AG09309 (cell line): ENCODE results near the gene FAM124A.
A peak's percentile ranks its signal among the peaks of the same experiment; 100 is the strongest.

ENCODE experiments used
- DNase-seq: peaks from one replicate; pipeline ENCODE4 v3.0.0-alpha.2; 2010; ENCODE audit warnings: low read depth
- H3K4me3 ChIP-seq: 2 replicates; pipeline ENCODE4 v1.5.1; 2011; ENCODE audit warnings: mild to moderate bottlenecking, low read depth, low read length, moderate library complexity; ENCODE audit not compliant: control insufficient read depth
- TF ChIP-seq, protein P1 (sequence below): IDR thresholded peaks from 2 replicates; pipeline ENCODE4 v1.5.1; 2011; ENCODE audit warnings: mild to moderate bottlenecking, low read depth, low read length, inconsistent platforms; ENCODE audit not compliant: insufficient read depth, control insufficient read depth; ENCODE audit errors: missing control alignments

The FAM124A gene

DNA sequence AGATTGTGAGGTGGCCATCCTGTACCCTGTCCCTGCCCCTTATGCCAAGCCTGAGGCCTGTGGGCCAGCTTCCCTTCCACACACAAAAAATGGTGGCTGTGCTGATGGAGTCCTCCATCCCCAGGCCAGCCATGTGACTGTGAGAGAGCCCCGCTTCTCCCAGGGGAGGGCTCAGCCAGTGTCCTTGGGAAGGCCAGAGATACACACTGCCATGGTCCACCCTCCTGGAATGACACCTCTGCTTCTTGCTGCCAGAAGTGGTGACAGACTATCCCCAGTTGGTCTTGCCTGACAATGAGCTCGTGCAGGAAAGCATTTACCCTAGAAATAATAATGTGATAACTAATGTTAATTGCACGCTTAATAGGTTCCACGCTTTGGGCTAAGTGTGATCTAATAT, 38.0 kb downstream of the FAM124A start:
- no peak overlapping the region for H3K4me3 ChIP-seq
- TF ChIP-seq, protein P1, sequence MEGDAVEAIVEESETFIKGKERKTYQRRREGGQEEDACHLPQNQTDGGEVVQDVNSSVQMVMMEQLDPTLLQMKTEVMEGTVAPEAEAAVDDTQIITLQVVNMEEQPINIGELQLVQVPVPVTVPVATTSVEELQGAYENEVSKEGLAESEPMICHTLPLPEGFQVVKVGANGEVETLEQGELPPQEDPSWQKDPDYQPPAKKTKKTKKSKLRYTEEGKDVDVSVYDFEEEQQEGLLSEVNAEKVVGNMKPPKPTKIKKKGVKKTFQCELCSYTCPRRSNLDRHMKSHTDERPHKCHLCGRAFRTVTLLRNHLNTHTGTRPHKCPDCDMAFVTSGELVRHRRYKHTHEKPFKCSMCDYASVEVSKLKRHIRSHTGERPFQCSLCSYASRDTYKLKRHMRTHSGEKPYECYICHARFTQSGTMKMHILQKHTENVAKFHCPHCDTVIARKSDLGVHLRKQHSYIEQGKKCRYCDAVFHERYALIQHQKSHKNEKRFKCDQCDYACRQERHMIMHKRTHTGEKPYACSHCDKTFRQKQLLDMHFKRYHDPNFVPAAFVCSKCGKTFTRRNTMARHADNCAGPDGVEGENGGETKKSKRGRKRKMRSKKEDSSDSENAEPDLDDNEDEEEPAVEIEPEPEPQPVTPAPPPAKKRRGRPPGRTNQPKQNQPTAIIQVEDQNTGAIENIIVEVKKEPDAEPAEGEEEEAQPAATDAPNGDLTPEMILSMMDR: no peak
- no peak for DNase-seq

DNA sequence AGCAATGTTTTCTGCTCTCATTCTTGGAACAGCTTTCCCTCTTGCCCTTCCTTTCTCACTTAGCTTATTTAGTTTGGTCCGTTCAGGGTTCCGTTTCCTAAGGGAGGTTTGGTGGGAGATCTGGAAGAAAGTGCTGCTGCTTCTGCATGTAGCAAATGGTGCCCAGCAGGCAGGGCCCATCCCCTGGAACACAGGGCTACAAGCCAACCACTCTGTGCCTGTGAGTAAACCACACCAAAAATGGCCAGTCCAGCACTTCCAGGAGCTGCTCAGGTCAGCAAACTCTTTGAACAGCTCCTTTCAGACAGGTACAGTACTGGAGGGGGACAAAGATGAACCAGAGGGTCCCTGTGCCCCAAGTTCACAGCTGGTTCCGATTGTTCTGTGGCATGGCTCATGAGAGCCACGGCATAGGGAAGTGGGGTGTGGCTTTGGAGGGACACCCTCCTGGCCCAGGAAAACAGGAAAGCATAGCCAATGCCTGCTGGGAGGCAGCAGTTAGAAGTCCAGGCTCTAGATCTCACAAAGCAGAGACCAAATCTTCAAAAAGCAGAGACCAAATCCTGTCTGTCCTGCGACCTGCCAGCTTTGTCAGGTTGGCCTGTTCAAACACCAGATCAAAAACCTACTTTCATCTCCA, 39.5 kb downstream of the FAM124A start:
- TF ChIP-seq, protein P1: no peak
- no peak overlapping the region for H3K4me3 ChIP-seq
- no peak for DNase-seq

DNA sequence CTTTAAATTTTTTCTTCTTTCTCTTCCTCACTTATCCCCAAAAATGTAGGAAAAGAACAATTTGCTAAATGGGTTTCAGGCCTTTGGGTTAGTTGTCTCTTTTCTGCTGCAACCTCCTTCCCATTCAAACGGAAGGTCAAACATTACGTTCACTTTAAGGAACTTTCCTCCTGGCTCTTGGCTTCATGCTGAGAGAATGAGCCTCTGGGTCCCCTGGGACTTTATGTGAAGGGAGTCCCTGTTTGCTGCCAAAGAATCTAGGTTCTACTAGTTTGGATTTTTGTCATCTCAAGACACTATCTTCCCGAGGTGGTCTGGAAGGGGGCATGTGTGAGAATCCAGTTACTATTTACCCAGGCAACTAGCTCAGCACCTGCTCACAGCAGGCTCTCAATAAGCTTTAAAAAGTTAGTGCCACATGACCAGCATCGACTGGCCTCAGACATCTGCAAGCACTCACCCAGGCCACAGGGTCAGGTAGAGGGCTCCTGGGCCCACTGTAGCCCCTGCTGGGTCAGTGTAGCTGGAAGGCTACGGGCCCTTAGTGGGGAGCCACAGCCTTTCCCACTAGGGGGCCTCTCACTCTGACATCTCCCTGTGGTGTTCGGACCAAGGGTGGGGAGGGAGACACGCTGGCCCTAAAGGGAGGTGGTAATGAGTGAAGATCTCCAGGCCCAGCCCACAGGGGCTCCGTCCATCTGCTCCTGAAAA, 40.5 kb downstream of the FAM124A start:
- TF ChIP-seq, protein P1: peak; percentile 20
- DNase-seq: no peak
- no peak overlapping the region for H3K4me3 ChIP-seq

DNA sequence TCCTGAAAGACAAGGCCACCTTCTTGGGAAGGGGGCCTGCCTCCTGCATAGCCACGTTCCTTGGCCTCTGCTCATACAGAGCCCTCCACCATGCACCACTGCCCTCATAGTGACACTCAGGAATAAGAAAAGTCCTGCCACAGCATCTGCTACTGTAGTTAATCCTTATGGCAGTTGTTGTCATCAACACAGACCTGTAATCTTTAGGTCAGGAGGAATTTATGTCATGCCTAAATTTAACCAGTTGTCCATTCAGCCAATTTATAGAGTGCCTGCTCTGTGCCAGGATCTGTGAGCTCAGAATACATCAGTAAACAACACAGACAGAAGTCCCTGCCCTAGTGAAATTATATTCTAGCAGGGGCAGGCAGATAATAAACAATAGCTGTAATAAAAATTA, 44.4 kb downstream of the FAM124A start:
- no peak overlapping the region for H3K4me3 ChIP-seq
- DNase-seq: no peak
- TF ChIP-seq, protein P1: no peak

DNA sequence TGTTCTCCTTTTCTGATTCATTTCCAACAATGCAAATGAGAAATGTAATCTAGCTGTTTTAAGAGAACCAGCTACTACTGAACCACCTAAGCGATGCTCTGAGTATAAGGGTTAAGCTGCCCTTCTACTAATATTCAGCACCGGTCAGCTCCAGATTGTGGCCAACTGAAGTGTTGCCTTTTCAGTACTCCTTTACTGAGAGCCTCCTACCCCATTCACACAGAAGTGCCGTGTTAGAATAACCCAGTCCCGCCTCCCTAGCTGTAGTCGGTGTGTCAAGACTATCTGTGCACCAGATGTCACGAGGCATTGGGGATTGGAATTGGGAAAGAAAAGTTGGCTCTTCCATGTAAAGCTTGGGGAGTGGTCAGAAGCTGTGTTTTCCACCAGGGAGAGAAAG, 45.4 kb downstream of the FAM124A start:
- no peak overlapping the region for H3K4me3 ChIP-seq
- DNase-seq: no peak
- TF ChIP-seq, protein P1: no peak

DNA sequence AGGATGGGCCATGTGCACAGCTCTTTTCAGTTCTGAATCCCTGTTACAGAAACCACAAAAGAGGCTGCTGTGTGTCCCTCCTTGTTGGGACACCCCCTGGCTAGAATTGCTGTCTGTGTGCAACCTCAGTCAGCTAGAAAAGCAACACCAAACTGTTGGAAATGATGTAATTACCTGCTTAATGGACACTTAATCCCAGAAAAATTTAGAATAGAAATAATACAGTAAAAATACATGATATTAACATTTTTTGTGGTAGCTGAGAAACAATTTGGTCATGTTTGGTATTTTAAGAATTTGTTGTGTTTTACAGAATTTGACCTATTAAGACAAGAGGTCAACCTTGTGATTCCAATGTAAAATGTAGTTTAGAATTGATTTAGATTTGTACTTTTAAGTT, 46.8 kb downstream of the FAM124A start:
- DNase-seq: no peak
- no peak overlapping the region for H3K4me3 ChIP-seq
- TF ChIP-seq, protein P1: no peak
